WERI-Rb-1 (cell line): ENCODE measurements around the gene GALP.

Experiments
- DNase-seq: peaks from one replicate; pipeline ENCODE4 v3.0.0-alpha.2; 2020
- H3K27ac ChIP-seq: fragments of 250-450 bp; sonication (Bioruptor Pico); 2 replicates; pipeline ENCODE4 v1.5.1; 2020; ENCODE audit warnings: mild to moderate bottlenecking, moderate library complexity
- H3K27me3 ChIP-seq: fragments of 250-450 bp; sonication (Bioruptor Pico); 2 replicates; pipeline ENCODE4 v1.5.1; 2021; ENCODE audit warnings: mild to moderate bottlenecking, low read depth, moderate library complexity; ENCODE audit not compliant: insufficient read depth, severe bottlenecking
- H3K36me3 ChIP-seq: fragments of 250-450 bp; sonication (Bioruptor Pico); 2 replicates; pipeline ENCODE4 v1.5.1; 2020; ENCODE audit warnings: mild to moderate bottlenecking, moderate library complexity
- H3K4me3 ChIP-seq: 2 replicates; pipeline ENCODE4 v1.5.1; 2011; ENCODE audit warnings: low read depth, mild to moderate bottlenecking, control low read depth, low read length
- H3K9me3 ChIP-seq: fragments of 250-450 bp; sonication (Bioruptor Pico); 2 replicates; pipeline ENCODE4 v1.5.1; 2021; ENCODE audit warnings: mild to moderate bottlenecking, moderate library complexity; ENCODE audit not compliant: severe bottlenecking
- TF ChIP-seq, protein P1 (sequence below): IDR thresholded peaks from 2 replicates; pipeline ENCODE4 v1.5.1; 2011; ENCODE audit warnings: low read depth, mild to moderate bottlenecking, control low read depth, inconsistent platforms, low read length

Gene GALP

GRCh38 chr19:56140583-56141416, 35.0 kb upstream of the GALP start, which contains the start of gene ZNF444:
Gene ZNF444 (plus strand): TSS chr19:56141287. CDS start chr19:56146912, 5,625 bp downstream.
- DNase-seq, result peak; percentile 99
- peaks cover 9% of the 10 kb centered on the region for H3K36me3 ChIP-seq
- TF ChIP-seq, protein P1, sequence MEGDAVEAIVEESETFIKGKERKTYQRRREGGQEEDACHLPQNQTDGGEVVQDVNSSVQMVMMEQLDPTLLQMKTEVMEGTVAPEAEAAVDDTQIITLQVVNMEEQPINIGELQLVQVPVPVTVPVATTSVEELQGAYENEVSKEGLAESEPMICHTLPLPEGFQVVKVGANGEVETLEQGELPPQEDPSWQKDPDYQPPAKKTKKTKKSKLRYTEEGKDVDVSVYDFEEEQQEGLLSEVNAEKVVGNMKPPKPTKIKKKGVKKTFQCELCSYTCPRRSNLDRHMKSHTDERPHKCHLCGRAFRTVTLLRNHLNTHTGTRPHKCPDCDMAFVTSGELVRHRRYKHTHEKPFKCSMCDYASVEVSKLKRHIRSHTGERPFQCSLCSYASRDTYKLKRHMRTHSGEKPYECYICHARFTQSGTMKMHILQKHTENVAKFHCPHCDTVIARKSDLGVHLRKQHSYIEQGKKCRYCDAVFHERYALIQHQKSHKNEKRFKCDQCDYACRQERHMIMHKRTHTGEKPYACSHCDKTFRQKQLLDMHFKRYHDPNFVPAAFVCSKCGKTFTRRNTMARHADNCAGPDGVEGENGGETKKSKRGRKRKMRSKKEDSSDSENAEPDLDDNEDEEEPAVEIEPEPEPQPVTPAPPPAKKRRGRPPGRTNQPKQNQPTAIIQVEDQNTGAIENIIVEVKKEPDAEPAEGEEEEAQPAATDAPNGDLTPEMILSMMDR, result no peak
- H3K27ac ChIP-seq, result peak within 1 kb of the TSS; percentile 97
- peak within 1 kb of the TSS; percentile 74 for H3K4me3 ChIP-seq
- H3K9me3 ChIP-seq, result no peaks in the 10 kb centered on the region
- no peaks in the 10 kb centered on the region for H3K27me3 ChIP-seq

DNA sequence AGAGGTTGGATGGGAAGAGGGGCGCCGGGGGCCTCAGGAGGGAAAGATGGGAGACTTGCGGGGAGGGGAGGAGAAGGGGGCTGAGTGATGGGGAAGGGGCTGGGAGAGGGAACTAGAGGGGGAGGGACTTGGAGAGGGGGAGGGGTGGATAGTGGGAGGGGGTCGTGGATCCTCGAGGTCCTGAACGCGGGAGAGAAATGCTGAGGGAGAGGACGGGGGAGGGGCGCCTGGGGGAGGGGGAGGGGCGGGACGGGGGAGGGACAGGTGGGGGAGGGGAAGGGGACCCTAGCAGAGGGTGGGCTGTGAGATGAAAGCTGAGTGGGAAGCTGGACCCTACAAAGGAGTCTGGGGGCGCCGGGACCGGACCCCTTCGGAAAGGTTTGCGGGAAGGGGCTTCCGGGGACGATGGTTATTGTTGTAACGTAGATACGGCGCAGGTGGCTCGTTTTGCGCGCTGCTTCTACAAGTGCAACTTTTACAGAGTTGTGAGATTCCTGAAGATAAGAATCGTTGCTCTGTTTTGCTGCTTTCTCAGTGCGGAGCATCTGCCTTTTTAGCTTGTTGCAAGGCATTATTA, 34.3 kb upstream of the GALP start:
- Histone ChIP-seq H3K36me3 (peaks cover 9% of the 10 kb centered on the region), H3K4me3 (peak overlapping the region; percentile 74), H3K9me3 (no peaks in the 10 kb centered on the region), H3K27ac (peak overlapping the region; percentile 97; the same call in 1 of the 2 replicates), H3K27me3 (no peaks in the 10 kb centered on the region)
- DNase-seq, result no peak
- TF ChIP-seq, protein P1, result no peak

DNA sequence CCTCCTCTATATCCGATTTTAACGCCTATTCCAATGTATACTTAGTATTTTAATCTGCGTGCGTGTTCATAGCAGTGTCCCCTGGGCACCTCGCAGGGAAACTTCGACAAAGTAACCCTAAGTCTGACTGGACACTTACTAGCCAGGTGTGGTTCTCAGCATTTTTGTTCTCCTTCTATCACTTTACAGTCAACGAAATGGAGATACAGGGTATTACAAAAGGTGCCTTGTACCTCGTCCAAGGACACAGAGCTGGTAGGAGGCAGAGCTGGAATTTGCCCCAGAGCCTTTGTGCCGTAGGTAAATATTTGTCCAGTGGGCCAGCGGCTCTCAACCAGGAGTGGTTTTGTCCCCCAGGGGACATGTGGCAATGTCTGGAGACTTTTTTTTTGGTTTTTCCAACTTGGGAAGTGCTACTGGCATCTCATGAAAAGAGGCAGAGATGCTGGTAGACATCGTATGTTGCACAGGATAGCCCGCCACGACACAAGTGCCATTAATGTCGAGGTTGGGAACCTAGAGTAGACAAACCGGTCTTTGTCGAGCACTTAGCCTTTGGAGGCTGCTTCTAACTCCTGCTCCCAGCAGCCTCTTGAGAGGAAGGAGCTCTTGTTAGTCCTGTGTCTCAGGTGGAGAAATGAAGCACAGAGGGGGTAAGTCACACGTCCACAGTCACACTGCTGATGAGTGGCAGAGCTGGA, 33.6 kb upstream of the GALP start:
- H3K27me3 ChIP-seq, result no peaks in the 10 kb centered on the region
- no peaks in the 10 kb centered on the region for H3K9me3 ChIP-seq
- DNase-seq, result no peak
- peaks cover 9% of the 10 kb centered on the region for H3K36me3 ChIP-seq
- TF ChIP-seq, protein P1, result no peak
- H3K4me3 ChIP-seq, result peak overlapping the region; percentile 74
- H3K27ac ChIP-seq, result no peak overlapping the region

GRCh38 chr19:56142897-56143434, 32.8 kb upstream of the GALP start:
- no peak overlapping the region for H3K4me3 ChIP-seq
- DNase-seq, result no peak
- TF ChIP-seq, protein P1, result no peak
- H3K36me3 ChIP-seq, result peaks cover 16% of the 10 kb centered on the region
- no peaks in the 10 kb centered on the region for H3K9me3 ChIP-seq
- no peaks in the 10 kb centered on the region for H3K27me3 ChIP-seq
- no peak overlapping the region for H3K27ac ChIP-seq

DNA sequence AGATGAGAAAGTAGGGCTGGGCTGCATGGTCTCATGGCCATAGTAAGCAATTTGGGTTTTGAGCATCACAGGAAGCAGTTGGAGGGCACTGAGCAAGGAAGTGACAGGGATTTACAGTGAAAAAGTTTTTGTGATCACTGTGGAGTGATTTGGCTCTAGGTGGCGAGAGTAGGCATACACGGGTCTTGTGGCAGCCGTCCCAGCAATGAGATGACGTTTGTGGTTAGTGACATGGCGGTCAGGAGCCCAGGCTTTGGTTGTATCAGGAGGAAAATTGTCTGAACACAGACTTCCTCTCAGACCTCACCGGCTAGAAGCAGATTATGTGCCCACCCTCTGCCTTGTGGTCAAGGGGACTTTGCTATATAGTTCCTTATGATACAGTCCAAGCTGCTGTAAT, 31.4 kb upstream of the GALP start:
- TF ChIP-seq, protein P1, result no peak
- H3K27me3 ChIP-seq, result no peaks in the 10 kb centered on the region
- DNase-seq, result no peak
- H3K36me3 ChIP-seq, result peaks cover 20% of the 10 kb centered on the region
- no peaks in the 10 kb centered on the region for H3K9me3 ChIP-seq
- H3K27ac ChIP-seq, result no peak overlapping the region
- no peak overlapping the region for H3K4me3 ChIP-seq
